K562 (cell line): Measurements from ENCODE around the gene HOXB8. TPM values are rescaled to one million over a fixed set of nuclear protein-coding genes. Genes with fewer than 3 reads are reported as not detected.
A peak's percentile ranks its signal among the peaks of the same experiment; 100 is the strongest.

Source experiments
- CBFB ChIP-seq: sonication (generic); formaldehyde crosslinking; IDR thresholded peaks from 2 replicates; pipeline ENCODE4 v1.4.0; 2020; ENCODE audit warnings: mild to moderate bottlenecking, missing genetic modification reagents
- ELF4 ChIP-seq: fragments of 450-650 bp; formaldehyde crosslinking; IDR thresholded peaks from 2 replicates; pipeline ENCODE4 v1.4.0; 2022; ENCODE audit warnings: missing genetic modification characterization
- KAT8 ChIP-seq: fragments of 450-650 bp; IDR thresholded peaks from 2 replicates; pipeline ENCODE4 v1.6.1; 2016; ENCODE audit warnings: low read depth, mild to moderate bottlenecking
- KDM4B ChIP-seq, 2 experiments: fragments of 450-650 bp in 1 of 2; sonication (generic) in 1 of 2; IDR thresholded peaks; 2 replicates each; pipeline ENCODE4 v1.6.1; 2016 to 2017; ENCODE audit warnings: borderline replicate concordance in 2 of 2, antibody characterized with exemption in 1 of 2, low read depth in 1 of 2, mild to moderate bottlenecking in 1 of 2
- KLF13 ChIP-seq: fragments of 450-650 bp; IDR thresholded peaks from 2 replicates; pipeline ENCODE4 v1.6.1; 2016; ENCODE audit warnings: missing genetic modification characterization, low read depth, mild to moderate bottlenecking, missing compliant biosample characterization, moderate library complexity, borderline replicate concordance
- KLF16 ChIP-seq: IDR thresholded peaks from 2 replicates; pipeline ENCODE4 v1.6.1; 2016; ENCODE audit warnings: antibody characterized with exemption
- NFRKB ChIP-seq: fragments of 450-650 bp; IDR thresholded peaks from 2 replicates; pipeline ENCODE4 v1.6.1; 2016; ENCODE audit warnings: low read depth
- NFYB ChIP-seq: IDR thresholded peaks from 2 replicates; pipeline ENCODE4 v1.6.1; 2011; ENCODE audit warnings: mild to moderate bottlenecking, moderate library complexity; ENCODE audit not compliant: insufficient read length; ENCODE audit errors: extremely low read depth
- RBFOX2 ChIP-seq: fragments of 200-400 bp; formaldehyde crosslinking; IDR thresholded peaks from 2 replicates; pipeline ENCODE4 v1.6.1; 2017; ENCODE audit warnings: low read depth, mild to moderate bottlenecking, low read length, moderate library complexity
- TAF7 ChIP-seq: fragments of 450-650 bp; IDR thresholded peaks from 2 replicates; pipeline ENCODE4 v1.6.1; 2016; ENCODE audit warnings: missing genetic modification characterization, missing compliant biosample characterization
- ZNF224 ChIP-seq: sonication (generic); formaldehyde crosslinking; IDR thresholded peaks from 2 replicates; pipeline ENCODE4 v1.8.0; 2022; ENCODE audit warnings: mild to moderate bottlenecking, missing genetic modification reagents
- ZNF436 ChIP-seq: fragments of 250-450, 450-650 bp; sonication (Bioruptor Pico); formaldehyde crosslinking; IDR thresholded peaks from 2 replicates; pipeline ENCODE4 v1.7.0; 2020; ENCODE audit warnings: mild to moderate bottlenecking
- polyA plus RNA-seq, 8 experiments: library from polyadenylated mRNA; depleted of rRNA in 4 of 8; stranded (reverse) in 5 of 8; unstranded in 3 of 8; fragments of >200 nt; fragmentation: Nextera tagmentation in 2 of 8; fragmentation: Illumina TruSeq in 1 of 8; extraction: Ambion mirVana in 2 of 8; extraction: Trizol in 1 of 8; gene quantifications; 2 replicates each; pipeline versions ENCODE4 v1.2.1 to v1.2.3, GENCODE V29; 2011 to 2014; ENCODE audit warnings: inconsistent platforms in 1 of 8, missing spikeins in 1 of 8
- total RNA-seq, 7 experiments: library from RNA; depleted of rRNA in 6 of 7; stranded (reverse); fragments of >200 nt in 6 of 7; fragmentation: Illumina TruSeq in 2 of 7; extraction: Trizol in 2 of 7; gene quantifications; 2 replicates each; pipeline versions ENCODE4 v1.2.1 to v1.2.3, GENCODE V29; 2011 to 2021; ENCODE audit warnings: low replicate concordance in 1 of 7
- TF ChIP-seq, protein P1 (sequence below): sonication (generic); formaldehyde crosslinking; IDR thresholded peaks from 2 replicates; pipeline ENCODE4 v1.9.0; 2022; ENCODE audit warnings: mild to moderate bottlenecking, missing genetic modification reagents
- TF ChIP-seq, protein P2 (sequence below): fragments of 150-350 bp; IDR thresholded peaks from 2 replicates; pipeline ENCODE4 v1.6.1; 2014; ENCODE audit warnings: low read depth, mild to moderate bottlenecking, low read length, borderline replicate concordance
- TF ChIP-seq, protein P3 (sequence below), 2 experiments: fragments of 450-650 bp; conservative IDR thresholded peaks; 2 replicates each; pipeline ENCODE4 v1.6.1; 2017; ENCODE audit warnings: mild to moderate bottlenecking in 2 of 2, moderate library complexity in 2 of 2
- TF ChIP-seq, protein P4 (sequence below): fragments of 200-800 bp; sonication (Bioruptor generic); IDR thresholded peaks from 2 replicates; pipeline ENCODE4 v1.6.1; 2017; ENCODE audit warnings: missing genetic modification characterization, missing compliant biosample characterization
- TF ChIP-seq, protein P5 (sequence below), 2 experiments: fragments of 200-800 bp in 1 of 2; sonication (Bioruptor generic) in 1 of 2; sonication (generic) in 1 of 2; formaldehyde crosslinking in 1 of 2; IDR thresholded peaks in 1 of 2; conservative IDR thresholded peaks in 1 of 2; 2 replicates each; pipeline versions ENCODE4 v1.5.0 to v1.6.1; 2016 to 2020; ENCODE audit warnings: missing compliant biosample characterization in 1 of 2, missing genetic modification characterization in 1 of 2, missing genetic modification reagents in 1 of 2

The HOXB8 gene
- total and polyA plus RNA-seq, 9 of the 15 experiments (the other 6 are each of a cell fraction or from before 2014, with no cell fraction given): 0.52 to 23.8 (median 3.6) TPM

DNA sequence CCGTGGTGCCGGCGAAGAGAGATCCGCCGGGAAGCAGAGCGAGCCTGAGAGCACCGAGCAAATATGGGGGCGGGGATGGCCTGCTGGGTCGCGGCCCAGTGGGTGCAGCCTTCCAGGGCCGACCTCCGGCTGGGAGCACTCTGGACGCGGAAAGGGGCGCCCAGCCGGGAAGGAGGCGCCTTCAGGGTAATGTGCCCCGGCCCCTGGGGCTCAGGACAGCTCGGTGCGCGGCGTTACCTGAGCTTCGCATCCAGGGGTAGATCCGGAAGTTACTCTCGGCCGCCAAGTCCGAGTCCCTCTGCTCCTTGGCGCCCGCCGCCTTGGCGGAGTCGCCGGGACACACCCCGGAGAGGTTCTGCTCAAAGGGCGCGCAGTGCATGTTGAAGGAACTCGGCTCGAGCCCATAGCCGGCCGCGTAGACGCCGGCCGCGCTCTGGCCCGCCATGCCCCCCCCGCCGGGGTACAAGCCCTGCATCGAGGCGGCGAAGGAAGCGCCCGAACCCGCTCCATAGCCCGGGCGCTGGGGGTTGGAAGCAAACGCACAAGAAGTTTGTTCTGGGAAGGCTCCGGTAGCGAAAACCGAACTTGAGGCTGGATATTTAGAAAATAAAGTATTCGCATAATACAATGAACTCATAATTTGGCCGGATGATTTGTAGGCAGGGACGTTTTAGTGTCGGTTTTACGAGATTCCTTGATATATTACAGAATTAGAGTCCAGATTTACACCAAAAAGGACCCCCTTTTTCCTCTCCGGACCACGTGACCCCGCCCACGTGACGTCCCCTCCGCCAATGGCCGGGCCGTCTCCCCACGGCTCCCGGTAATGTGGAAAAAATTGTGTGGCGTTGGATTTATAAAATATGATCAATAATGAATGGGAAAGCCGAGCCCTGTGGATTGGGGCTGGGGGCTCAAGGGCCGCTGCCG lies 4.5 kb downstream of the HOXB8 start, which contains the start of gene HOXB7 (continued):
- TF ChIP-seq, protein P1, sequence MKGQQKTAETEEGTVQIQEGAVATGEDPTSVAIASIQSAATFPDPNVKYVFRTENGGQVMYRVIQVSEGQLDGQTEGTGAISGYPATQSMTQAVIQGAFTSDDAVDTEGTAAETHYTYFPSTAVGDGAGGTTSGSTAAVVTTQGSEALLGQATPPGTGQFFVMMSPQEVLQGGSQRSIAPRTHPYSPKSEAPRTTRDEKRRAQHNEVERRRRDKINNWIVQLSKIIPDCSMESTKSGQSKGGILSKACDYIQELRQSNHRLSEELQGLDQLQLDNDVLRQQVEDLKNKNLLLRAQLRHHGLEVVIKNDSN: peak; percentile 97
- TF ChIP-seq KDM4B (IDR thresholded peaks at IDR 0.05; ENCODE audit: borderline replicate concordance in 2 of 2, low read depth in 1 of 2) (peak in 1 of 2 experiments; percentile 42; a peak in 1 of 4 replicates), KAT8 (no peak), TAF7 (tag) (no peak), NFRKB (0 out of 2 replicates have a peak, but pooled peaks have one; percentile 50), NFYB (peak; percentile 64), KLF16 (no peak), ELF4 (CRISPR knock-in tag) (0 out of 2 replicates have a peak, but pooled peaks have one; percentile 14), ZNF436 (CRISPR knock-in tag) (no peak), ZNF224 (CRISPR knock-in tag) (no peak), KLF13 (no peak), RBFOX2 (peak; percentile 79), CBFB (CRISPR knock-in tag) (no peak)
- TF ChIP-seq, protein P2, sequence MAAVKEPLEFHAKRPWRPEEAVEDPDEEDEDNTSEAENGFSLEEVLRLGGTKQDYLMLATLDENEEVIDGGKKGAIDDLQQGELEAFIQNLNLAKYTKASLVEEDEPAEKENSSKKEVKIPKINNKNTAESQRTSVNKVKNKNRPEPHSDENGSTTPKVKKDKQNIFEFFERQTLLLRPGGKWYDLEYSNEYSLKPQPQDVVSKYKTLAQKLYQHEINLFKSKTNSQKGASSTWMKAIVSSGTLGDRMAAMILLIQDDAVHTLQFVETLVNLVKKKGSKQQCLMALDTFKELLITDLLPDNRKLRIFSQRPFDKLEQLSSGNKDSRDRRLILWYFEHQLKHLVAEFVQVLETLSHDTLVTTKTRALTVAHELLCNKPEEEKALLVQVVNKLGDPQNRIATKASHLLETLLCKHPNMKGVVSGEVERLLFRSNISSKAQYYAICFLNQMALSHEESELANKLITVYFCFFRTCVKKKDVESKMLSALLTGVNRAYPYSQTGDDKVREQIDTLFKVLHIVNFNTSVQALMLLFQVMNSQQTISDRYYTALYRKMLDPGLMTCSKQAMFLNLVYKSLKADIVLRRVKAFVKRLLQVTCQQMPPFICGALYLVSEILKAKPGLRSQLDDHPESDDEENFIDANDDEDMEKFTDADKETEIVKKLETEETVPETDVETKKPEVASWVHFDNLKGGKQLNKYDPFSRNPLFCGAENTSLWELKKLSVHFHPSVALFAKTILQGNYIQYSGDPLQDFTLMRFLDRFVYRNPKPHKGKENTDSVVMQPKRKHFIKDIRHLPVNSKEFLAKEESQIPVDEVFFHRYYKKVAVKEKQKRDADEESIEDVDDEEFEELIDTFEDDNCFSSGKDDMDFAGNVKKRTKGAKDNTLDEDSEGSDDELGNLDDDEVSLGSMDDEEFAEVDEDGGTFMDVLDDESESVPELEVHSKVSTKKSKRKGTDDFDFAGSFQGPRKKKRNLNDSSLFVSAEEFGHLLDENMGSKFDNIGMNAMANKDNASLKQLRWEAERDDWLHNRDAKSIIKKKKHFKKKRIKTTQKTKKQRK: no peak
- TF ChIP-seq, protein P3, sequence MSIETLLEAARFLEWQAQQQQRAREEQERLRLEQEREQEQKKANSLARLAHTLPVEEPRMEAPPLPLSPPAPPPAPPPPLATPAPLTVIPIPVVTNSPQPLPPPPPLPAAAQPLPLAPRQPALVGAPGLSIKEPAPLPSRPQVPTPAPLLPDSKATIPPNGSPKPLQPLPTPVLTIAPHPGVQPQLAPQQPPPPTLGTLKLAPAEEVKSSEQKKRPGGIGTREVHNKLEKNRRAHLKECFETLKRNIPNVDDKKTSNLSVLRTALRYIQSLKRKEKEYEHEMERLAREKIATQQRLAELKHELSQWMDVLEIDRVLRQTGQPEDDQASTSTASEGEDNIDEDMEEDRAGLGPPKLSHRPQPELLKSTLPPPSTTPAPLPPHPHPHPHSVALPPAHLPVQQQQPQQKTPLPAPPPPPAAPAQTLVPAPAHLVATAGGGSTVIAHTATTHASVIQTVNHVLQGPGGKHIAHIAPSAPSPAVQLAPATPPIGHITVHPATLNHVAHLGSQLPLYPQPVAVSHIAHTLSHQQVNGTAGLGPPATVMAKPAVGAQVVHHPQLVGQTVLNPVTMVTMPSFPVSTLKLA (conservative IDR thresholded peaks at IDR 0.05): peak; percentile 69 to 83
- TF ChIP-seq, protein P4, sequence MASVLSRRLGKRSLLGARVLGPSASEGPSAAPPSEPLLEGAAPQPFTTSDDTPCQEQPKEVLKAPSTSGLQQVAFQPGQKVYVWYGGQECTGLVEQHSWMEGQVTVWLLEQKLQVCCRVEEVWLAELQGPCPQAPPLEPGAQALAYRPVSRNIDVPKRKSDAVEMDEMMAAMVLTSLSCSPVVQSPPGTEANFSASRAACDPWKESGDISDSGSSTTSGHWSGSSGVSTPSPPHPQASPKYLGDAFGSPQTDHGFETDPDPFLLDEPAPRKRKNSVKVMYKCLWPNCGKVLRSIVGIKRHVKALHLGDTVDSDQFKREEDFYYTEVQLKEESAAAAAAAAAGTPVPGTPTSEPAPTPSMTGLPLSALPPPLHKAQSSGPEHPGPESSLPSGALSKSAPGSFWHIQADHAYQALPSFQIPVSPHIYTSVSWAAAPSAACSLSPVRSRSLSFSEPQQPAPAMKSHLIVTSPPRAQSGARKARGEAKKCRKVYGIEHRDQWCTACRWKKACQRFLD: peak; percentile 64; the same call in 1 of the 2 replicates
- TF ChIP-seq, protein P5, sequence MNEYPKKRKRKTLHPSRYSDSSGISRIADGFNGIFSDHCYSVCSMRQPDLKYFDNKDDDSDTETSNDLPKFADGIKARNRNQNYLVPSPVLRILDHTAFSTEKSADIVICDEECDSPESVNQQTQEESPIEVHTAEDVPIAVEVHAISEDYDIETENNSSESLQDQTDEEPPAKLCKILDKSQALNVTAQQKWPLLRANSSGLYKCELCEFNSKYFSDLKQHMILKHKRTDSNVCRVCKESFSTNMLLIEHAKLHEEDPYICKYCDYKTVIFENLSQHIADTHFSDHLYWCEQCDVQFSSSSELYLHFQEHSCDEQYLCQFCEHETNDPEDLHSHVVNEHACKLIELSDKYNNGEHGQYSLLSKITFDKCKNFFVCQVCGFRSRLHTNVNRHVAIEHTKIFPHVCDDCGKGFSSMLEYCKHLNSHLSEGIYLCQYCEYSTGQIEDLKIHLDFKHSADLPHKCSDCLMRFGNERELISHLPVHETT (CRISPR knock-in tag; conservative IDR thresholded peaks at IDR 0.05 in 1 of 2, IDR thresholded peaks at IDR 0.05 in 1 of 2): peak in 1 of 2 experiments; percentile 2; a peak in 1 of 4 replicates
